Choroid plexus epithelial cell (primary cell): ENCODE data around the gene FAM13B.

Experiments
- DNase-seq: peaks from one replicate; pipeline ENCODE4 v3.0.0-alpha.2; 2010; ENCODE audit warnings: low read depth
- H3K4me3 ChIP-seq: 2 replicates; pipeline ENCODE4 v1.5.1; 2011; ENCODE audit warnings: low read depth, mild to moderate bottlenecking, control low read depth, low read length, moderate library complexity
- CTCF ChIP-seq: conservative IDR thresholded peaks from 2 replicates; pipeline ENCODE4 v1.5.1; 2011; ENCODE audit warnings: low read depth, mild to moderate bottlenecking, control low read depth, inconsistent platforms, low read length, moderate library complexity

FAM13B gene

GRCh38 chr5:138024117-138024516 is 8.8 kb downstream of the FAM13B start:
- H3K4me3 ChIP-seq = no peak overlapping the region
- TF ChIP-seq CTCF = no peak
- DNase-seq = peak; percentile 18

- no peak overlapping the region for H3K4me3 ChIP-seq
- DNase-seq = no peak
- TF ChIP-seq CTCF = no peak
Measured at GRCh38 chr5:138022912-138023311, 10.0 kb downstream of the FAM13B start.

GRCh38 chr5:138021771-138022170 is 11.1 kb downstream of the FAM13B start:
- DNase-seq = no peak
- no peak for TF ChIP-seq CTCF
- H3K4me3 ChIP-seq = no peak overlapping the region

GRCh38 chr5:138018849-138019248 is 14.0 kb downstream of the FAM13B start:
- peak; percentile 58 for DNase-seq
- H3K4me3 ChIP-seq = no peak overlapping the region
- TF ChIP-seq CTCF = no peak

- H3K4me3 ChIP-seq = no peak overlapping the region
- TF ChIP-seq CTCF = no peak
- no peak for DNase-seq
Measured at GRCh38 chr5:138015916-138016315, 17.0 kb downstream of the FAM13B start.

- DNase-seq = no peak
- TF ChIP-seq CTCF = no peak
- no peak overlapping the region for H3K4me3 ChIP-seq
Measured at GRCh38 chr5:138011991-138012390, 20.9 kb downstream of the FAM13B start.

GRCh38 chr5:138000102-138000723 is 32.7 kb downstream of the FAM13B start:
- no peak overlapping the region for H3K4me3 ChIP-seq
- peak; percentile 82 for DNase-seq
- TF ChIP-seq CTCF = no peak
